GM18873 (cell line): Measurements from ENCODE around the gene NCKAP1.
"Not testable (repeated sequence)": the region's sequence is repeated elsewhere in the genome, so short reads cannot be mapped to it uniquely, and the experiment has no call there.

ENCODE experiments used
- ATAC-seq: cut with Tn5 transposase; IDR thresholded peaks from one replicate; pipeline ENCODE4 v1.9.1; 2021; ENCODE audit warnings: mild to moderate bottlenecking, moderate library complexity, moderate number of reproducible peaks; ENCODE audit not compliant: unreplicated experiment, low FRiP score

The NCKAP1 gene

GRCh38 chr2:182887093-182887492 is 151.2 kb downstream of the NCKAP1 start:
- no peak for ATAC-seq

- no peak for ATAC-seq
Measured at GRCh38 chr2:182885771-182886170, 152.5 kb downstream of the NCKAP1 start.

GRCh38 chr2:182883451-182883850 is 154.8 kb downstream of the NCKAP1 start:
- no peak for ATAC-seq

GRCh38 chr2:182880100-182880499 is 158.2 kb downstream of the NCKAP1 start:
- ATAC-seq = not testable (repeated sequence)

GRCh38 chr2:182876653-182877052 is 161.6 kb downstream of the NCKAP1 start:
- ATAC-seq = not testable (repeated sequence)

- ATAC-seq = no peak
Measured at GRCh38 chr2:182870227-182870626, 168.0 kb downstream of the NCKAP1 start.

GRCh38 chr2:182868054-182868796 is 170.0 kb downstream of the NCKAP1 start:
- ATAC-seq = no peak

GRCh38 chr2:182867426-182868053 is 170.7 kb downstream of the NCKAP1 start:
- no peak for ATAC-seq

GRCh38 chr2:182866461-182867406 is 171.5 kb downstream of the NCKAP1 start, which contains the start of gene FRZB:
Gene FRZB, minus strand, starts transcription at chr2:182866637. Its CDS starts 85 bp downstream, at chr2:182866552.
- no peak for ATAC-seq

GRCh38 chr2:182866095-182866460 is 172.2 kb downstream of the NCKAP1 start:
- no peak for ATAC-seq

GRCh38 chr2:182864949-182865570 is 173.2 kb downstream of the NCKAP1 start:
- ATAC-seq = no peak

GRCh38 chr2:182863642-182864041 is 174.6 kb downstream of the NCKAP1 start:
- no peak for ATAC-seq

- ATAC-seq = no peak
Measured at GRCh38 chr2:182862091-182862490, 176.2 kb downstream of the NCKAP1 start.

GRCh38 chr2:182860858-182861257 is 177.4 kb downstream of the NCKAP1 start:
- no peak for ATAC-seq
